Osteocyte (in vitro differentiated cells): ENCODE results near the gene MPG. TPM values are rescaled to one million over a fixed set of nuclear protein-coding genes. Genes with fewer than 3 reads are reported as not detected.

Source experiments
- DNase-seq: peaks from one replicate; pipeline ENCODE4 v3.0.0; 2021; ENCODE audit warnings: mixed read lengths; ENCODE audit not compliant: unreplicated experiment; ENCODE audit errors: extremely low spot score
- H3K27ac Mint-ChIP-seq: one replicate; pipeline ENCODE4 v1.8.0; 2021; ENCODE audit warnings: mild to moderate bottlenecking, mixed read lengths; ENCODE audit not compliant: unreplicated experiment
- H3K27me3 Mint-ChIP-seq: one replicate; pipeline ENCODE4 v1.8.0; 2021; ENCODE audit warnings: mixed read lengths; ENCODE audit not compliant: unreplicated experiment
- H3K36me3 Mint-ChIP-seq: one replicate; pipeline ENCODE4 v1.8.0; 2021; ENCODE audit warnings: mixed read lengths; ENCODE audit not compliant: unreplicated experiment
- H3K4me1 Mint-ChIP-seq: one replicate; pipeline ENCODE4 v1.8.0; 2021; ENCODE audit warnings: mixed read lengths; ENCODE audit not compliant: unreplicated experiment
- H3K4me3 Mint-ChIP-seq: one replicate; pipeline ENCODE4 v1.8.0; 2021; ENCODE audit warnings: mild to moderate bottlenecking, moderate library complexity, mixed read lengths; ENCODE audit not compliant: unreplicated experiment
- H3K9me3 Mint-ChIP-seq: one replicate; pipeline ENCODE4 v1.8.0; 2021; ENCODE audit warnings: mixed read lengths; ENCODE audit not compliant: unreplicated experiment
- total RNA-seq: library from RNA; stranded (reverse); gene quantifications from 2 replicates; pipeline ENCODE4 v1.2.1, GENCODE V29; 2021
- TF ChIP-seq, protein P1 (sequence below): fragments of 200-600 bp; sonication (generic); IDR thresholded peaks from 2 replicates; pipeline ENCODE4 v1.5.0; 2021; ENCODE audit warnings: antibody characterized with exemption, mild to moderate bottlenecking, moderate library complexity

The MPG gene
- total RNA-seq, 1 donor from 2014 or later = 71.6 TPM

DNA sequence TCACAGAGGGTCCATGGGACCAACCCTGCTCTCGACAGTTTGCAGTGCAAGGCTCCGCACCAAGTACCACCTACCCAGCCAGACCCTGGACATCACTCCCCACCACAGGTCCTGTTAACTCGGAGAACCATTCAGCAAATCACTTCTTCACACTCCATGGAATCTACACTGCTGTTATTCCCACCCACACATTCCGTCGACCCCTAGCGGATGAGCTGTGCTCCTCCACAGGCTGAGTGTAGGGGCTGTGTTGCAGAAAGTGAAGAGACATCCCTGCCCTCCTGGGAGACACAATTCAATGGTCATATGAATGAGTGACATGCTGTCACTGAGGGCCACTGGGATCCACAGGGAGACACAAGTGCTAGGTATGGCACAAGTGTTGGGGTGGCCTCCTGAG is 27.5 kb downstream of the MPG start:
- Mint-ChIP-seq H3K27ac (no peak overlapping the region), H3K4me3 (no peak overlapping the region), H3K9me3 (no peaks in the 10 kb centered on the region), H3K27me3 (no peaks in the 10 kb centered on the region), H3K36me3 (peaks cover 17% of the 10 kb centered on the region), H3K4me1 (peaks cover 16% of the 10 kb centered on the region)
- TF ChIP-seq, protein P1, sequence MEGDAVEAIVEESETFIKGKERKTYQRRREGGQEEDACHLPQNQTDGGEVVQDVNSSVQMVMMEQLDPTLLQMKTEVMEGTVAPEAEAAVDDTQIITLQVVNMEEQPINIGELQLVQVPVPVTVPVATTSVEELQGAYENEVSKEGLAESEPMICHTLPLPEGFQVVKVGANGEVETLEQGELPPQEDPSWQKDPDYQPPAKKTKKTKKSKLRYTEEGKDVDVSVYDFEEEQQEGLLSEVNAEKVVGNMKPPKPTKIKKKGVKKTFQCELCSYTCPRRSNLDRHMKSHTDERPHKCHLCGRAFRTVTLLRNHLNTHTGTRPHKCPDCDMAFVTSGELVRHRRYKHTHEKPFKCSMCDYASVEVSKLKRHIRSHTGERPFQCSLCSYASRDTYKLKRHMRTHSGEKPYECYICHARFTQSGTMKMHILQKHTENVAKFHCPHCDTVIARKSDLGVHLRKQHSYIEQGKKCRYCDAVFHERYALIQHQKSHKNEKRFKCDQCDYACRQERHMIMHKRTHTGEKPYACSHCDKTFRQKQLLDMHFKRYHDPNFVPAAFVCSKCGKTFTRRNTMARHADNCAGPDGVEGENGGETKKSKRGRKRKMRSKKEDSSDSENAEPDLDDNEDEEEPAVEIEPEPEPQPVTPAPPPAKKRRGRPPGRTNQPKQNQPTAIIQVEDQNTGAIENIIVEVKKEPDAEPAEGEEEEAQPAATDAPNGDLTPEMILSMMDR = no peak
- DNase-seq = no peak

- H3K27ac Mint-ChIP-seq = no peak overlapping the region
- H3K4me1 Mint-ChIP-seq = peaks cover 11% of the 10 kb centered on the region
- no peak overlapping the region for H3K4me3 Mint-ChIP-seq
- TF ChIP-seq, protein P1 = peak; percentile 85
- no peaks in the 10 kb centered on the region for H3K9me3 Mint-ChIP-seq
- no peak for DNase-seq
- H3K36me3 Mint-ChIP-seq = peaks cover 14% of the 10 kb centered on the region
- no peaks in the 10 kb centered on the region for H3K27me3 Mint-ChIP-seq
Observed at GRCh38 chr16:106623-107324, 28.7 kb downstream of the MPG start.

GRCh38 chr16:112153-112840 is 34.3 kb downstream of the MPG start:
- Mint-ChIP-seq H3K4me3 (no peak overlapping the region), H3K4me1 (peaks cover 20% of the 10 kb centered on the region), H3K27ac (no peak overlapping the region), H3K27me3 (no peaks in the 10 kb centered on the region), H3K36me3 (peaks cover 26% of the 10 kb centered on the region), H3K9me3 (no peaks in the 10 kb centered on the region)
- TF ChIP-seq, protein P1 = no peak
- no peak for DNase-seq

GRCh38 chr16:114327-114726 is 36.3 kb downstream of the MPG start:
- H3K27me3 Mint-ChIP-seq = no peaks in the 10 kb centered on the region
- peaks cover 23% of the 10 kb centered on the region for H3K36me3 Mint-ChIP-seq
- H3K9me3 Mint-ChIP-seq = no peaks in the 10 kb centered on the region
- peaks cover 20% of the 10 kb centered on the region for H3K4me1 Mint-ChIP-seq
- no peak overlapping the region for H3K4me3 Mint-ChIP-seq
- H3K27ac Mint-ChIP-seq = peak overlapping the region; percentile 79
- no peak for DNase-seq
- TF ChIP-seq, protein P1 = no peak

GRCh38 chr16:116015-116414 is 38.0 kb downstream of the MPG start:
- Mint-ChIP-seq H3K4me3 (no peak overlapping the region), H3K27ac (no peak overlapping the region), H3K27me3 (no peaks in the 10 kb centered on the region), H3K9me3 (no peaks in the 10 kb centered on the region), H3K4me1 (peaks cover 20% of the 10 kb centered on the region), H3K36me3 (peaks cover 19% of the 10 kb centered on the region)
- TF ChIP-seq, protein P1 = no peak
- no peak for DNase-seq
